SK-N-MC (cell line): Measurements from ENCODE around the gene DCAF12.

Experiments
- DNase-seq: peaks from one replicate; pipeline ENCODE4 v3.0.0-alpha.2; 2011; ENCODE audit warnings: low read depth, low spot score
- H3K27ac ChIP-seq: fragments of 200-600 bp; sonication (generic); 2 replicates; pipeline ENCODE4 v1.5.1; 2016; ENCODE audit warnings: mixed run types
- H3K36me3 ChIP-seq: fragments of 200-600 bp; sonication (generic); 2 replicates; pipeline ENCODE4 v1.6.1; 2017; ENCODE audit warnings: antibody characterized with exemption, low read length, mixed read lengths; ENCODE audit not compliant: insufficient read depth
- H3K4me3 ChIP-seq: fragments of 200-600 bp; sonication (generic); 2 replicates; pipeline ENCODE4 v1.5.1; 2016
- H3K9ac ChIP-seq: fragments of 200-600 bp; sonication (generic); 2 replicates; pipeline ENCODE4 v1.8.0; 2017; ENCODE audit warnings: mixed run types, mixed read lengths; ENCODE audit not compliant: insufficient read length
- H3K9me3 ChIP-seq: fragments of 200-600 bp; sonication (generic); 2 replicates; pipeline ENCODE4 v1.6.1; 2017; ENCODE audit warnings: low read depth, mild to moderate bottlenecking, antibody characterized with exemption, low read length, moderate library complexity, mixed read lengths
- EZH2 ChIP-seq: fragments of 200-600 bp; sonication (generic); IDR thresholded peaks from one replicate; pipeline ENCODE4 v1.6.1; 2017; ENCODE audit warnings: antibody characterized with exemption
- FOXP2 ChIP-seq: optimal IDR thresholded peaks from 2 replicates; pipeline ENCODE3; 2011; ENCODE audit warnings: mild to moderate bottlenecking, moderate library complexity; ENCODE audit not compliant: insufficient read depth; ENCODE audit errors: extremely low read length, control extremely low read depth
- POLR2AphosphoS5 ChIP-seq: IDR thresholded peaks from 2 replicates; pipeline ENCODE4 v1.6.1; 2012; ENCODE audit warnings: mild to moderate bottlenecking, low read depth, low read length, borderline replicate concordance

Gene DCAF12

DNA sequence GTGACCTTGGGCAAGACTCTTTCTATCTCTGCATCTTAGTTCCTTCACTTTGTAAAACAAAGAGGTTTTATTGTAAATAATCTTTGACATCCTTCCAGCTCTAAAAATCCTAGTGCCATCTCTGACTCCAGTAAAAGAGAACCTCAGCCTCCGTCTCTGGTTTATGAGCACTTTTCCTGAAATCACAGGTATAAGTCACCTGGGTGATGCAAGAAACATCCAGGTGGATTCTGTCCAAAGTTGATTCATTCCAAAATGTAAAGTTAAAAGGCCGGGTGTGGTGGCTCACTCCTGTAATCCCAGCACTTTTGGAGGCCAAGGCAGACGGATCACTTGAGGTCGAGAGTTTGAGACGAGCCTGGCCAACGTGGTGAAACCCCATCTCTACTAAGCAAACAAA, 56.7 kb downstream of the DCAF12 start:
- Histone ChIP-seq H3K9ac (no peak overlapping the region), H3K27ac (no peak overlapping the region), H3K9me3 (no peaks in the 10 kb centered on the region), H3K4me3 (no peak overlapping the region), H3K36me3 (no peaks in the 10 kb centered on the region)
- DNase-seq, result no peak
- TF ChIP-seq EZH2, result no peak
- no peak for TF ChIP-seq FOXP2
- TF ChIP-seq POLR2AphosphoS5, result no peak

DNA sequence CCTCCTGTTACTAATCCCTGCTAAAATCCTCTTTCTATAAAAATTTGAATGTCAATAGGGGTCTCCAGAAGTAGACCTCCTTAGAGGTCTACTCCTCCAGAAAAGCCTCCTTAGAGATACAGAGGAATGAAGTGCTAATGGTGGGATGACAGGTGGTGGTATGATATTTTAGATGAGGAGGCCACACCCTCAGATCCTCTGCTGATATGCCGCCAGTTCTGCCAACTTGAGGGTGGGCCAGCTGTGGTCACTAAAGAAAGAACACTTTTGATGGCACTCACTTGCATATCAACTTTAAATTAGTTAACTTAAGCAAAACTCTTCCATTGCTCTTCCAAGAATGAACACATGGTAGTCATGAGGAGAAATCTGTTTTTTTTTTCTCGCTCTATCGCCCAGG, 61.0 kb downstream of the DCAF12 start:
- TF ChIP-seq POLR2AphosphoS5, result no peak
- TF ChIP-seq FOXP2, result no peak
- no peak for TF ChIP-seq EZH2
- no peaks in the 10 kb centered on the region for H3K9me3 ChIP-seq

DNA sequence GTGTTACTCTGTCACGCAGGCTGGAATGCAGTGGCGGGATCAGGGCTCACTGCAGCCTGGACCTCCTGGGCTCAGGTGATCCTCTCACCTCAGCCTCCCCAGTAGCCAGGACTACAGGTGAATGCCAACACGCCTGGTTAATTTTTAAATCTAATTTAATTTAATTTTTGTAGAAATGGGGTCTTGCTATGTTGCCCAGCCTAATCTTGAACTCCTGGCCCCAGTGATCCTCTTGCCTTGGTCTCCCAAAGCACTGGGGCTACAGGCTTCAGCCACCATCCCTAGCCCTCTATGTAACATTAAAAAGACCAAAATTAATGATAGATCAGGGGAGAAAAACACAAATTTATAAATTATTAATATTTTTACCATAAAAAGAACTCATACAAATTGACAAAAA, 66.5 kb downstream of the DCAF12 start:
- DNase-seq, result no peak
- H3K9ac ChIP-seq, result no peak overlapping the region
- no peaks in the 10 kb centered on the region for H3K36me3 ChIP-seq
- TF ChIP-seq POLR2AphosphoS5, result no peak
- TF ChIP-seq FOXP2, result no peak
- TF ChIP-seq EZH2, result no peak
- no peaks in the 10 kb centered on the region for H3K9me3 ChIP-seq
- no peak overlapping the region for H3K4me3 ChIP-seq
- H3K27ac ChIP-seq, result no peak overlapping the region

More for the DNA sequence above, 61.0 kb downstream of the DCAF12 start:
- no peak overlapping the region for H3K9ac ChIP-seq
- H3K4me3 ChIP-seq, result no peak overlapping the region
- no peak overlapping the region for H3K27ac ChIP-seq
- H3K36me3 ChIP-seq, result no peaks in the 10 kb centered on the region
- no peak for DNase-seq

DNA sequence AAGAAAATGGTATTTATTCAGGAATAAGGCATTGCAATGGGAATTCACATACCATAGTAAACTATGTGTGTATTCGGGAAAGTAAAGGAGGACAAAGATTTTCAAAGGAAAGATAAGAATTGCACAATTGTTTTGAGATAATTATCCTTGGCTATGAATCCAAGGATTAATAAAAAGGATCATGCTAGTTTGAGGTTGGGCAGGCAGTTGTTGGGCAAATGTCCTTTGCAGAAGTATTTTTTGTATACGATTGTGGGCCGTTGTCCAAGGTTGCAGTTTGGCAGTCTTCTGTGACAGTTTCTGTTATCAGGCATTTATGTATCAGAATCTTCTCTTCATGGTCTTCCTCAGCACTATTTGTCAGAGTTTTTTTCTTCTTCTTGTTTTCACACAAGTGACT, 67.2 kb downstream of the DCAF12 start:
- no peak for TF ChIP-seq EZH2
- no peak for TF ChIP-seq FOXP2
- no peak for TF ChIP-seq POLR2AphosphoS5
- H3K9ac ChIP-seq, result no peak overlapping the region
- H3K36me3 ChIP-seq, result no peaks in the 10 kb centered on the region
- no peak for DNase-seq
- no peak overlapping the region for H3K4me3 ChIP-seq
- H3K9me3 ChIP-seq, result no peaks in the 10 kb centered on the region
- H3K27ac ChIP-seq, result no peak overlapping the region

DNA sequence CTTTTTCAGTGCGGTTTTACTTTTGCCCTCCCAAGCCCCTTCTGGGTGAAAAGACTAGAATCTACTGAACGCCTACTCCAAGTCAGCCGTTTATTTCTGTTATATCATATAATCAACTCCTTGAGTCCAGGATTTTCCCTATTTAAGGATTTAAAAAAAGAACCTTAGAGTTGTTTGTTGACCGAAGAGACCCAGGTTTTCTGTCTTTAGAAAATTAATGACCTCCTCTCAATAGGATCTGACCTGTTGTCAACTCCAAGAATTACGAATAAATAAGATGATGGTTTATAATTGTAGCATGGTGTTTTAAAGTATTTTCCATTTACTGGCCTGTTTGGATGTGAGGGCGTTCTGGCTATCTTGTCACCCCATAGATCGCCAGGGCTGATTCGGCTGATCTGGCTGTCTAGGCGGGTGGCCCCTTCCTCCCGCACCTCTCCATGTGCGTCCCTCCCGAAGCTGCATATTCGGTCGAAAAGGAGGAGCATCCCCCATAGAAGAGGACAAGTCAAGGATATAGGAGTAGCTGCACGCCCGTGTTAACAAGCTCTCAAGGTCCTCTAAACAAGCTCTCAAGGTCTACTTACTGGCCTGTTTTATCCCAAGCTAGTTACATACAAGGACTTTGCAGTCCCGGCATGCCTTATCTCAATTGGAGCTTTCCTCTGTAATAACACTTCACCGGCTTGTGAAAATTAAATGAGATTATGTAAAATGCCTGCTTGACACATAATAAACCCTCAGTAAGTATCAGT, 76.7 kb downstream of the DCAF12 start:
- no peak for DNase-seq
- Histone ChIP-seq H3K9me3 (no peaks in the 10 kb centered on the region), H3K36me3 (peaks cover 2% of the 10 kb centered on the region; the same call in 1 of the 2 replicates), H3K27ac (peak overlapping the region; percentile 100), H3K4me3 (peak overlapping the region; percentile 100), H3K9ac (peak overlapping the region; percentile 100)
- TF ChIP-seq FOXP2, result no peak
- TF ChIP-seq EZH2, result no peak
- TF ChIP-seq POLR2AphosphoS5, result no peak

DNA sequence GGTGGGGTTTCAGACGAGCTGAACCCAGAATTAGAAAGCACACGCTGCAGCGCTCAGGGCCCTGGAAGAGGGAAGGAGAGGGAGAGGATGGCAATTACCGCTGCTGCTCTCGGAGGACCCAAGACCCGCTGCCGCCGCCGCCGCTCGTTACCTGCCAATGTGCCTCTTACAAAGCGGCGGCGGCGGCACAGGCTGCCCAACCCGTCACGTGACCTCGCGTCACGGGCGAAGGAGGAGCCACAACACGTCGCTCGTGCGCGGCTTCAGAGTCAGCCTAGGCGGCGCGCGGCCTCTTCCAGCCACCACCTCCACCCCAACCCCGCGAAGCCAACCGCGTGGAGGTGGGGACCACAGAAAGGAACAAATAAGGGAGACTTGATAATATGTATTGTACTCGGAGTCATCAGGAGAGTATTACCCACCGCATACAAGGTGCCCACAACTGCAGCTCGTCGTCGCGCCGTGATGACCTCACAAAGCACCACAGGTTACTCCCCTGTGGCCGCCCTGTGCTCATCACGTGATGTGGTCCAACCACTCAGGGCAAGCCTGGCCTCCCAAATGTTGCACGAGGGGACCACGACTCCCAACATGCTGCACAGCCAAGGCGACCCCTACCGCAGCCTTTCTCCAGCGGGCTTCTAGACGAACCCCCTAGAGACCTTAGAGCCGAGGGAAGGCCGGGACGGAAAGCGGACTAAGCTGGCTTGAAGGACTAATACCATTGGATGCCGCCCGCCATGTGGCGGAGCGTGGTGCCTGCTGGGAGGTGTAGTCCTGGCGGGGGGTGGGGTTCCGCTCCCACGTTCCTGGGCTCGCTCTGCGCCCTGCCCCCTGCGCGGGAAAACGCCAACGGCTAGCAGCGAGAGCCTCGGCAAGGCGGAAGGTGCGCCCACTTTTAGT, 77.5 kb downstream of the DCAF12 start, which contains the start of gene UBAP2:
UBAP2 (minus strand) TSS at position 161 of the 903 bp plus-strand sequence. CDS start 31,739 bp downstream, outside the sequence.
- peak; percentile 97 for DNase-seq
- Histone ChIP-seq H3K4me3 (peak within 1 kb of the TSS; percentile 100), H3K9ac (peak within 1 kb of the TSS; percentile 100), H3K9me3 (no peaks in the 10 kb centered on the region), H3K27ac (peak within 1 kb of the TSS; percentile 100), H3K36me3 (peaks cover 8% of the 10 kb centered on the region; the same call in 1 of the 2 replicates)
- TF ChIP-seq FOXP2 (no peak), POLR2AphosphoS5 (peak; percentile 91)

DNA sequence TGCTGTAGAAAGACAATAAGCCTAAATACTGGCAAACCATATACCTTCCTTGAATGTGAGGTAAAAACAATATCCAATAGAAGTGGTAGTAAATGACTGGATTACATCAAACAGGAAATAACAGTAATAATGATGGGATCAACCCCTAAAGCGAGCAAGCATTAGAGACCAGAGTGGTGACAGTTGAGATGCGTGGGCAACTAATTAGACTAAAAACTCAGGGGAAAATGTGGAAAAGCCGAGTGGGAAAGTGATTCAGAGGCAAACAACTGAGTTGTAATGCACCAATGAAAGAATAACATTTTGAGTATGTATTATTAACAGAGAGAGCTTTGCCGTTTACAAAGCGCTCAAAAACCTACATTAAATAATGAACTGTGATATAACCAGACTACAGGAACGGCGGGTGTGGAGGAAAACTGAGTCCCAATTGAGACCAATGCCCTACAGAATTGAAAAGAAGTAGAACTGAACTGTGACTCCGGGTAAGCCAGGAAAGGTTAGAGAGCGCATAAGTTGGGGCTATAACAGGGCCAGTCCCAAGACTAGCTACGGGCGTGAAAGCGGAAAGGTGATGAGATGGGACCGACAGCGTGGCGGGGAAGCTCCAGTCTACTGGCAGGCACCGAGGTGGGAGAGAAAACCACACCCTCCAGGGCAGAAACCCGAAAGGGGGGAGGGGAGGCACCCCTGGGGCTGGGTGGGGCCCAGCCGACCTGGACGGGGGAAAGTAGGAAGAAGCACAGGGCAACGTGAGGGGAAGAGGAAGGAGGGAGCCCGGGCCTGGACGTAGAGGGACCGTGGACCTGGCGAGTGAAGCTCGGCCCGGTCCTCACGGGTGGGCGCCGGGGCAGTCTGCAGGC, 78.4 kb downstream of the DCAF12 start:
- peak overlapping the region; percentile 100 for H3K27ac ChIP-seq
- H3K36me3 ChIP-seq, result peaks cover 12% of the 10 kb centered on the region; the same call in 1 of the 2 replicates
- no peak for DNase-seq
- no peaks in the 10 kb centered on the region for H3K9me3 ChIP-seq
- peak overlapping the region; percentile 100 for H3K4me3 ChIP-seq
- TF ChIP-seq POLR2AphosphoS5, result no peak
- TF ChIP-seq FOXP2, result no peak
- no peak for TF ChIP-seq EZH2
- peak overlapping the region; percentile 100 for H3K9ac ChIP-seq
